Endodermal cell (in vitro differentiated cells): ENCODE measurements around the gene SLC27A6. TPM values are rescaled to one million over a fixed set of nuclear protein-coding genes. Genes with fewer than 3 reads are reported as not detected.

ENCODE experiments used
- DNase-seq: peaks from one replicate; pipeline ENCODE4 v3.0.0-alpha.2; 2017
- H3K27ac ChIP-seq: 2 replicates; pipeline ENCODE4 v1.5.1; 2013; ENCODE audit warnings: mild to moderate bottlenecking, low read depth, low read length, moderate library complexity
- H3K27me3 ChIP-seq: 2 replicates; pipeline ENCODE4 v1.6.1; 2013; ENCODE audit warnings: mild to moderate bottlenecking, low read length, moderate library complexity; ENCODE audit not compliant: insufficient read depth, control insufficient read depth, poor library complexity, severe bottlenecking
- H3K36me3 ChIP-seq: 2 replicates; pipeline ENCODE4 v1.7.0; 2013; ENCODE audit warnings: mild to moderate bottlenecking, low read length, moderate library complexity; ENCODE audit not compliant: control insufficient read depth, insufficient read depth
- H3K4me1 ChIP-seq: one replicate; pipeline ENCODE4 v1.7.0; 2013; ENCODE audit warnings: low read length; ENCODE audit not compliant: control insufficient read depth, insufficient read depth
- H3K4me3 ChIP-seq: 2 replicates; pipeline ENCODE4 v1.5.1; 2013; ENCODE audit warnings: mild to moderate bottlenecking, low read length, moderate library complexity
- H3K9ac ChIP-seq: 2 replicates; pipeline ENCODE4 v1.6.1; 2013; ENCODE audit warnings: mild to moderate bottlenecking, low read length, moderate library complexity; ENCODE audit not compliant: poor library complexity, severe bottlenecking; ENCODE audit errors: extremely low read depth
- H3K9me3 ChIP-seq: 2 replicates; pipeline ENCODE4 v1.6.1; 2013; ENCODE audit warnings: mild to moderate bottlenecking, low read length, moderate library complexity; ENCODE audit not compliant: control insufficient read depth
- H3K27ac Mint-ChIP-seq: 2 replicates; pipeline ENCODE4 v1.8.0; 2020; ENCODE audit warnings: mixed read lengths
- H3K27me3 Mint-ChIP-seq: 2 replicates; pipeline ENCODE4 v1.8.0; 2021; ENCODE audit warnings: mild to moderate bottlenecking, mixed read lengths; ENCODE audit not compliant: insufficient read depth
- H3K36me3 Mint-ChIP-seq: 2 replicates; pipeline ENCODE4 v1.8.0; 2020; ENCODE audit warnings: low read depth, mixed read lengths
- H3K4me1 Mint-ChIP-seq: 2 replicates; pipeline ENCODE4 v1.8.0; 2020; ENCODE audit warnings: mixed read lengths
- H3K4me3 Mint-ChIP-seq: 2 replicates; pipeline ENCODE4 v1.8.0; 2020; ENCODE audit warnings: mild to moderate bottlenecking, moderate library complexity, mixed read lengths
- H3K9me3 Mint-ChIP-seq: 2 replicates; pipeline ENCODE4 v1.8.0; 2020; ENCODE audit warnings: mild to moderate bottlenecking, mixed read lengths
- WGBS, 2 experiments: methylation state at CpG; one replicate each; pipeline versions ENCODE4 v1.1.5 to v1.1.7; 2013; ENCODE audit warnings: missing lambda C conversion rate in 2 of 2, mixed read lengths in 1 of 2; ENCODE audit not compliant: insufficient coverage in 1 of 2, insufficient read length in 1 of 2; 5-methylcytosine and 5-hydroxymethylcytosine counted together
- total RNA-seq, 2 donors: library from RNA; stranded (reverse); fragmentation: NEBNext Ultra II Directional in 1 of 2; extraction: Animal tissue kit (Norgen Biotek cat#: 25700) in 1 of 2; gene quantifications; 2 replicates in 1 of 2; 3 replicates in 1 of 2; pipeline ENCODE4 v1.2.1, GENCODE V29; 2021
- TF ChIP-seq, protein P1 (sequence below): fragments of 200-600 bp; sonication (generic); conservative IDR thresholded peaks from 2 replicates; pipeline ENCODE4 v1.5.0; 2021; ENCODE audit warnings: antibody characterized with exemption, mild to moderate bottlenecking

Gene SLC27A6
- total RNA-seq, 2 donors from 2014 or later, result 3.3 to 7.2 TPM

GRCh38 chr5:128920345-128921215, 44.7 kb upstream of the SLC27A6 start:
- no peaks in the 10 kb centered on the region for H3K27me3 ChIP-seq
- TF ChIP-seq, protein P1, sequence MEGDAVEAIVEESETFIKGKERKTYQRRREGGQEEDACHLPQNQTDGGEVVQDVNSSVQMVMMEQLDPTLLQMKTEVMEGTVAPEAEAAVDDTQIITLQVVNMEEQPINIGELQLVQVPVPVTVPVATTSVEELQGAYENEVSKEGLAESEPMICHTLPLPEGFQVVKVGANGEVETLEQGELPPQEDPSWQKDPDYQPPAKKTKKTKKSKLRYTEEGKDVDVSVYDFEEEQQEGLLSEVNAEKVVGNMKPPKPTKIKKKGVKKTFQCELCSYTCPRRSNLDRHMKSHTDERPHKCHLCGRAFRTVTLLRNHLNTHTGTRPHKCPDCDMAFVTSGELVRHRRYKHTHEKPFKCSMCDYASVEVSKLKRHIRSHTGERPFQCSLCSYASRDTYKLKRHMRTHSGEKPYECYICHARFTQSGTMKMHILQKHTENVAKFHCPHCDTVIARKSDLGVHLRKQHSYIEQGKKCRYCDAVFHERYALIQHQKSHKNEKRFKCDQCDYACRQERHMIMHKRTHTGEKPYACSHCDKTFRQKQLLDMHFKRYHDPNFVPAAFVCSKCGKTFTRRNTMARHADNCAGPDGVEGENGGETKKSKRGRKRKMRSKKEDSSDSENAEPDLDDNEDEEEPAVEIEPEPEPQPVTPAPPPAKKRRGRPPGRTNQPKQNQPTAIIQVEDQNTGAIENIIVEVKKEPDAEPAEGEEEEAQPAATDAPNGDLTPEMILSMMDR, result no peak
- H3K9me3 Mint-ChIP-seq, result no peaks in the 10 kb centered on the region
- no peaks in the 10 kb centered on the region for H3K36me3 ChIP-seq
- H3K4me3 ChIP-seq, result no peak overlapping the region
- no peak for DNase-seq
- H3K27ac ChIP-seq, result no peak overlapping the region
- H3K4me3 Mint-ChIP-seq, result no peak overlapping the region
- no peak overlapping the region for H3K9ac ChIP-seq
- H3K27ac Mint-ChIP-seq, result no peak overlapping the region
- no peaks in the 10 kb centered on the region for H3K4me1 Mint-ChIP-seq
- H3K27me3 Mint-ChIP-seq, result no peaks in the 10 kb centered on the region
- H3K36me3 Mint-ChIP-seq, result no peaks in the 10 kb centered on the region
- no peaks in the 10 kb centered on the region for H3K4me1 ChIP-seq
- 81 to 100% methylated on average over 2 of the region's 2 CpGs for WGBS, 2 experiments
- no peaks in the 10 kb centered on the region for H3K9me3 ChIP-seq

DNA sequence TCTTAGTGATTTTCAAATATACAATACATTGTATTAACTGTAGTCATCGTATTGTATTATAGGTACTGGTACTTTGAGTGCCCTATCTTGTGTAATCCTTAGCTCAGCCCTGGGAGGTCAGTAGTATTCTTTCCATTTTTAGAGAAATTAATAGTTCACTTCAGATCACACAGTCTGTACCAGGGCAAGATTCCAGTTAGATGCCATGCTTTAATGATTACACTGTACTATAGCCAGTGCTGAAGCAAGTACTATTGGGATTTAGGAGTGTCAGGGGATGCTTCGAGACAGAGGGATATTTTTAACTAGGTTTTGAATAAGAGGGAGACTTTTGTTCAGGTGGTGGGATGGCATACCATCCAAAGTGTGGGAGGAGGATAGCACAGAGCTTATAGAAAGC, 41.0 kb upstream of the SLC27A6 start:
- no peak overlapping the region for H3K4me3 ChIP-seq
- H3K4me1 ChIP-seq, result no peaks in the 10 kb centered on the region
- H3K4me1 Mint-ChIP-seq, result no peaks in the 10 kb centered on the region
- H3K36me3 ChIP-seq, result no peaks in the 10 kb centered on the region
- H3K27me3 Mint-ChIP-seq, result no peaks in the 10 kb centered on the region
- no peaks in the 10 kb centered on the region for H3K36me3 Mint-ChIP-seq
- no peak overlapping the region for H3K27ac Mint-ChIP-seq
- no peaks in the 10 kb centered on the region for H3K9me3 ChIP-seq
- TF ChIP-seq, protein P1, result no peak
- no peak for DNase-seq
- no peaks in the 10 kb centered on the region for H3K27me3 ChIP-seq
- WGBS, 2 experiments, result 86 to 100% methylated on average over 1 to 2 of the region's 2 CpGs
- H3K9ac ChIP-seq, result no peak overlapping the region
- H3K9me3 Mint-ChIP-seq, result no peaks in the 10 kb centered on the region
- no peak overlapping the region for H3K27ac ChIP-seq
- no peak overlapping the region for H3K4me3 Mint-ChIP-seq

- no peaks in the 10 kb centered on the region for H3K9me3 ChIP-seq
- TF ChIP-seq, protein P1, result no peak
- no peaks in the 10 kb centered on the region for H3K4me1 ChIP-seq
- H3K4me3 Mint-ChIP-seq, result no peak overlapping the region
- no peak overlapping the region for H3K27ac Mint-ChIP-seq
- H3K4me1 Mint-ChIP-seq, result no peaks in the 10 kb centered on the region
- H3K27me3 Mint-ChIP-seq, result no peaks in the 10 kb centered on the region
- WGBS, 2 experiments, result 91% methylated on average over 4 of the region's 4 CpGs
- H3K36me3 Mint-ChIP-seq, result no peaks in the 10 kb centered on the region
- H3K4me3 ChIP-seq, result no peak overlapping the region
- no peaks in the 10 kb centered on the region for H3K36me3 ChIP-seq
- peaks cover 3% of the 10 kb centered on the region for H3K9me3 Mint-ChIP-seq
- no peaks in the 10 kb centered on the region for H3K27me3 ChIP-seq
- no peak overlapping the region for H3K9ac ChIP-seq
- no peak overlapping the region for H3K27ac ChIP-seq
- DNase-seq, result no peak
Observed at GRCh38 chr5:128925973-128926372, 39.3 kb upstream of the SLC27A6 start.
